ENCODE results near the gene KIF26B.

The KIF26B gene

GRCh38 chr1:245585252-245585959 is 430.6 kb downstream of the KIF26B start:
- DNase-seq (ENCODE audit: low read depth in 4 of 4, low spot score in 1 of 4): no peak

- DNase-seq (ENCODE audit: low read depth in 4 of 4, low spot score in 1 of 4): no peak
Observed at GRCh38 chr1:245587435-245588115, 432.8 kb downstream of the KIF26B start.

GRCh38 chr1:245588116-245588639 is 433.4 kb downstream of the KIF26B start:
- DNase-seq (ENCODE audit: low read depth in 4 of 4, low spot score in 1 of 4): no peak

- DNase-seq (ENCODE audit: low read depth in 4 of 4, low spot score in 1 of 4): no peak
Observed at GRCh38 chr1:245589316-245589715, 434.5 kb downstream of the KIF26B start.

GRCh38 chr1:245589906-245590305 is 435.1 kb downstream of the KIF26B start:
- no peak for DNase-seq (ENCODE audit: low read depth in 4 of 4, low spot score in 1 of 4)

- DNase-seq (ENCODE audit: low read depth in 4 of 4, low spot score in 1 of 4): no peak
Observed at GRCh38 chr1:245590726-245591125, 435.9 kb downstream of the KIF26B start.

- no peak for DNase-seq (ENCODE audit: low read depth in 4 of 4, low spot score in 1 of 4)
Observed at GRCh38 chr1:245591346-245592188, 436.8 kb downstream of the KIF26B start.

- DNase-seq (ENCODE audit: low read depth in 4 of 4, low spot score in 1 of 4): no peak
Observed at GRCh38 chr1:245592189-245592460, 437.3 kb downstream of the KIF26B start.

GRCh38 chr1:245598524-245599305 is 443.9 kb downstream of the KIF26B start:
- DNase-seq (ENCODE audit: low read depth in 4 of 4, low spot score in 1 of 4): no peak

GRCh38 chr1:245599371-245600174 is 444.8 kb downstream of the KIF26B start:
- no peak for DNase-seq (ENCODE audit: low read depth in 4 of 4, low spot score in 1 of 4)

GRCh38 chr1:245600658-245601057 is 445.9 kb downstream of the KIF26B start:
- no peak for DNase-seq (ENCODE audit: low read depth in 4 of 4, low spot score in 1 of 4)

- no peak for DNase-seq (ENCODE audit: low read depth in 4 of 4, low spot score in 1 of 4)
Observed at GRCh38 chr1:245603311-245603865, 448.6 kb downstream of the KIF26B start.

- DNase-seq (ENCODE audit: low read depth in 4 of 4, low spot score in 1 of 4): no peak
Observed at GRCh38 chr1:245604979-245605378, 450.2 kb downstream of the KIF26B start.

GRCh38 chr1:245605480-245606156 is 450.8 kb downstream of the KIF26B start:
- DNase-seq (ENCODE audit: low read depth in 4 of 4, low spot score in 1 of 4): no peak

- DNase-seq (ENCODE audit: low read depth in 4 of 4, low spot score in 1 of 4): no peak
Observed at GRCh38 chr1:245606157-245606725, 451.5 kb downstream of the KIF26B start.

GRCh38 chr1:245608271-245608670 is 453.5 kb downstream of the KIF26B start:
- DNase-seq (ENCODE audit: low read depth in 4 of 4, low spot score in 1 of 4): no peak

- DNase-seq (ENCODE audit: low read depth in 4 of 4, low spot score in 1 of 4): no peak
Observed at GRCh38 chr1:245609354-245610150, 454.8 kb downstream of the KIF26B start.

- no peak for DNase-seq (ENCODE audit: low read depth in 4 of 4, low spot score in 1 of 4)
Observed at GRCh38 chr1:245611251-245611650, 456.5 kb downstream of the KIF26B start.

All from stimulated activated CD4-positive, alpha-beta T cell treated with anti-CD3 and anti-CD28 coated beads, Interleukin-1b, Interleukin-23, amount 100 ng/mL, for 24 hours (primary cell).